HG02943 (cell line): Measurements from ENCODE around the gene GNPDA1.

Experiments used
- ATAC-seq: cut with Tn5 transposase; IDR thresholded peaks from one replicate; pipeline ENCODE4 v1.9.1; 2021; ENCODE audit warnings: mild to moderate bottlenecking, low read depth, moderate library complexity; ENCODE audit not compliant: unreplicated experiment

GNPDA1 gene

DNA sequence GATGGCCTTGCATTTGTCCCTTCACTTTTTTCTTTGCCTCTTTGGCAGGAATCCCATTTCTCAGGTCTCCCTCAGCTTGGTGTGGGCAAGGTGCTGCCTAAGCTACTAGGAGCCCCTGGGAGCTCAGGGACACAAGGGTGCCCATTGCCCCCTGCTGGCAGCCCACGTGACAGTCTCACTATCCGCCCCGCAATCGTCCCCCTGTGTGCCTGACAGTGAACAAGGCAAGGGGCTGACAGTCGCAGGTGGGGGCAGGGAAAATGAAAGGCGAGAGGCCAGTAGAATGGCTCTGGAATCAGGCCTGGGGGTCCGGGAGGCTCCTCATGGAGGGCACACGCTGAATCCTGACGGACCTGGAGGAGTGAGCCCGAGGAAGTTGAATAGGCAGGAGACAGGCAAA is 52.8 kb downstream of the GNPDA1 start:
- no peak for ATAC-seq

DNA sequence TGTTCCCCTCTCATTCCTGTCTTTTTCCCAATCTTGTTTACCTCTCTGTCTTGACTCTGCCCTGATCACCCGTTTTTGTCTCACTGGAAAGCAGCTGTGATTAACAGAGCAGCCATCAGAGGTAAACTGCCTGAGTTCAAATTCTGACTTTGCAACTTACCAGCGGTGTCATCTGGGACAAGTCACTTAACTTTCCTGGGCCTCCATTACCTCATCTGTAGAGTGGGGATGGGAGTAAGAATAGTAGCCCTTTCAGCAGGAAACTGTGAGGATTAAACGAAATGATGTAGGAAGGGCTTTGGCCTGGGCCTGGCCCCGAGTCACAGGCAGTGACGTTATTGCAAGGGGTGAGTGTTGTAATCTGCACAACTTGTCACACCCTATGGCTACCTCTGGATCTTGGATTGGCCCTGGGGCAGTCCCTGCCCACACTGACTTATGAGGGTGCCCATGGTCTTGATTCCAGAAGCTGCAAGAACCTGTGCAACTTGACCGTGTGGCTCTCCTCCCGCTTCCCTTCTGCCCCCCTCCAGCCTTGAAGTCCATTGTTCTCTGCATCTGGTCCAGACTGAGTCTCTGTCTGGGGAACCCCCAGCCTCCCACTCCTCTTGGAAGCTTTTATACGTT is 54.2 kb downstream of the GNPDA1 start:
- no peak for ATAC-seq

DNA sequence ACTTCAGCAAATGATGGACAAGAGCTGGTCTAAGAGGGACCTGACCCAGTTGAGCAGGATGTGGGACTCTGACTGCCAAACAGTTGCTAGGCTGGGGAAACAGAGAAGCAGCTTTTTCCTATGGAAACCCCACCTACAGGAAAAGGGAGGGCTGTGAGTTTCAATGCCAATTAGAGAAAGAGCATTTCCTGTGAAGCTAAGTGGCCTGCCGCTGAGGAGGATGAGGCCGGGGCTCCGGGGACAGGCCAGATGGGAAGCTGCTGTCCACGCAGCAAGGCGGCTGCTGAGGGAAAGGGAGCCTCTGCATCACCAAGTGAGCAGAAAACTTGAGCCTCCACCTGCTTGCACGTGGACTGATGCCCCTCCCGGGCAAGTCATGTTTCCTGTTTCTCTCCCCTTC is 54.7 kb downstream of the GNPDA1 start, which contains the start of gene PCDH12:
Gene PCDH12 (minus strand): TSS at position 90 of the 400 bp plus-strand sequence. CDS start 351 bp downstream, outside the sequence.
- no peak for ATAC-seq

DNA sequence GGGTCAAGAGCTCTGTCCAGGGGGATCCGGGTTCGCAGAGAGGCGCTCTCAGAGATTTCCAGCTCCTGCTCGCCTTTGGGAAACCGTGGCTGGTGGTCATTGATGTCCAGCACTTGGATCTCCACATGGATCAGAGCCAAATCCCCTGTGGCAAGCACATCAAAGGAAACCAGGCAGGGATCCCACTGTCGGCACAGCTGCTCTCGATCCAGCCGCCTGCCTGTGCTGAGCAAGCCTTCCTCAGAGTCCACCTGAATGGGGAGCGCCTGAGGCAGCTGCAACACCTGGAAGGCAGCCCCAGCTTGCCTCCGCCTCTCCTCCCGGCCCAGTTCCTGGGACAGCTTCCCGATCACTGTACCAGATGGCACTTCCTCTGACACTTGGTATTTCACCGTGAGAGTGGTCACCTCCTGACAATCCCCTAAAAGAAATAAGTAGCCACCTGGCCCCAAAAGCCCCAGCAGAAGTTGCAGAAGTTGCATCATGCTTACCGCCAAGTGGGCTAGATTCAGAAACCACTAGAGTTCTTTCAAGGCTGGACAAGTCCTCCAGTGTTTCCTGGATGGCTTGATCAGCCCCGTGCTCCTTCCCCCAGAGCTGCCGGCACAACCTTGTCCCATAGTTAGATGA is 55.3 kb downstream of the GNPDA1 start:
- no peak for ATAC-seq

DNA sequence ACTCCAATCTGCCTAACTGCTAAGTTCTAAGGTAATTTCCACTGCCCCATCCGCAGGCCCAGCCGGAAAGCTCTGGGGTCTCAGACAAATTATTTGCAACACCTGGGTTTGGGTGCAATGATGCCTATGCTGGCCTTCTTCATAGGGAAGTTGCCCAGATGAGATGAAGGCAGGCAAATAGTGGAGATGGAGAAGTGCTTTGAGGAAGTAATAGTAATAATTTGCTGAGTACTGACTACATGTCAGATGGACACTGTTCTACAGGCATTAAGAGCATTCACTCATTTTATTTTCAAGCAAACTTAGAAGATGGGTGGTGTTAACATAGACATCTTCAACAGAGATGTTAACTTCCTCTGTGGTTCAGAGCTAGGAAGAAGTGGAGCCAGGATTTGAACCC is 58.6 kb downstream of the GNPDA1 start:
- ATAC-seq, result no peak

DNA sequence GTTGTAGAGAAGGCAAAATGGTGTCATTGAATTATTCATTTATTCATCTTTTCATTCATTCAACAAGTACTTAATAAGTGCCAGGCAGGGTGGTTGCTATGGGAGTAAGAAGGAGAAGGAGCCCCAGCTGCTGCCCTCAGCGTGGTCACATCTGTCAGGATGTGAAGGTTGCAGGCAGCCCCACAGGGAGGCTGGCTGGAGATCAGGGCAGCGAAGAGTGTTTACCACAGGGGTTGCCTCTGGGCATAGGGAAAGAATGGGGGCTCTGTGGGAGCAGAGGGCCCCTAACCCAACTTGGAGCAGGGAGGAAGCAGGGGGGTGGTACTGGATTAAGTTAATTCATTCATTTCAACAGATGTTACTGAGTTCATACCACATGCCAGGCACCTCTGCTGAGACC is 60.8 kb downstream of the GNPDA1 start:
- no peak for ATAC-seq

DNA sequence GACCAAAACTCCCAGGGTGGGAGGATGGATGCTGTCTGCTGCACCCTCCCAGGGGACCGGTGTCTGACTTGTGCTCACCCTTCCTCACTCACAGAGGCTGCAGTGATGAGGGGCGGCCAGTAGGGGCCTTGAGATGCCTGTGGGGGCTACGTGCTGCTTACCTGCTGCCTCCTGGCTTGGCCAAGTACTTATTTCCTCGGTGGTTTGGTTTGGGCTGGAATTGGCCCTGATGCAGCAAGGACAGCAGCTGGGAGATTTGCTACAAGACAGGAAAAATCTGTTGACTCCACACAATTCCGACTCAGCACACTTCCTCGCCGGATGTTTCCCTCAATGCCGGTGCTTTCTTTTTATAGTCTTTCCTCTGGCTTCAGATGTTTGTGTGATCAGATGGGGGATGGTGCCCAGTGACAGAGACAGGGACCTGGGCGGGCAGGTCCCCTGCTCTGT is 61.5 kb downstream of the GNPDA1 start:
- ATAC-seq, result no peak
